ENCODE data around the gene TCF7L2.

DNA sequence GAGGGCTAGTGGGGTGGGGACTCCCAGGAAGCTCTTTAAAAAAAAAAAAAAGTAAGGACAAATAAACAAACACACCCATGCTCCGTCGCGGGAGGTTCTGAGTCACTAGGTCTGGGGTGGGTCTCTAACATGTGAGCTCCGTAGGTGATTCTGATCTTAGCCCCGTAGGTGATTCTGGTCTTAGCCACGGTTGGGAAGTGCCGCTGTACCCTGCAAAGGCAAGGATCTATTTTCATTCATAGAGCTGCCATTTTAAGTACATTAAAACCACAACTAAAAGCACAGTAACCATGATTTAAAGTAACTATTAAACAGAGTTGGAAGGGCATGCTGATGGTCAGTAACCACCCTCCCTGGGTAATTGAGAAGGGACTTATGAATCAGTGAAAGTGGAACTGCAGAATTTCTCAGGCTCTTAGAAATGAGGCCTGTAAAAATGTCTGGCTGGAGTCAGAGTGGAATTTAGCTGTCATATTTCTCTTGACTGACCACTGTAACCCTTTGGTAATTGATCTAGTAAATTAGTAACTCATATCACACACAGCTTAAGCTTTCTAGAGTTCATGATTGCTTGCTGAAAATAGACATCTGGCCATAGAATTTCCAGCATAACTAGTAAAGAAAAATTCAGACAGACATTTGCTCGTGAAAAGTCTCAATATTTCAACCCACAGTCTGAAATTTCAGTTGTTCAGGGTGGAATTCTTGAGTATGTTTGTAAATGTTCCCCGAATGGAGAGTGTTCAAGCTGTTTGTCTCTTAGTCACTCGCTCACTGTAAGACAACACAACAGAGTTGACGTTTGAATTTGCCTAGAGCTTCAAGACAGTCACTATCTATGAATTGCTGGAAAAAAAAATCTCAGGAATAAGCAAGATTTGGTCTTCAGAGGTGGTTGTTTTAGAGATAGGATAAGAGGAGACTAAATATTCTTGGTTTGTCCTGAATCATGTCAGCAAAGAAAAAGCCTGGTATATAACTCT, 34.2 kb upstream of the TCF7L2 start:
- TF ChIP-seq, protein P1, sequence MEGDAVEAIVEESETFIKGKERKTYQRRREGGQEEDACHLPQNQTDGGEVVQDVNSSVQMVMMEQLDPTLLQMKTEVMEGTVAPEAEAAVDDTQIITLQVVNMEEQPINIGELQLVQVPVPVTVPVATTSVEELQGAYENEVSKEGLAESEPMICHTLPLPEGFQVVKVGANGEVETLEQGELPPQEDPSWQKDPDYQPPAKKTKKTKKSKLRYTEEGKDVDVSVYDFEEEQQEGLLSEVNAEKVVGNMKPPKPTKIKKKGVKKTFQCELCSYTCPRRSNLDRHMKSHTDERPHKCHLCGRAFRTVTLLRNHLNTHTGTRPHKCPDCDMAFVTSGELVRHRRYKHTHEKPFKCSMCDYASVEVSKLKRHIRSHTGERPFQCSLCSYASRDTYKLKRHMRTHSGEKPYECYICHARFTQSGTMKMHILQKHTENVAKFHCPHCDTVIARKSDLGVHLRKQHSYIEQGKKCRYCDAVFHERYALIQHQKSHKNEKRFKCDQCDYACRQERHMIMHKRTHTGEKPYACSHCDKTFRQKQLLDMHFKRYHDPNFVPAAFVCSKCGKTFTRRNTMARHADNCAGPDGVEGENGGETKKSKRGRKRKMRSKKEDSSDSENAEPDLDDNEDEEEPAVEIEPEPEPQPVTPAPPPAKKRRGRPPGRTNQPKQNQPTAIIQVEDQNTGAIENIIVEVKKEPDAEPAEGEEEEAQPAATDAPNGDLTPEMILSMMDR (conservative IDR thresholded peaks at IDR 0.05 in 1 of 2, IDR thresholded peaks at IDR 0.05 in 1 of 2; ENCODE audit: low read depth in 1 of 2, low read length in 2 of 2) = no peak
- TF ChIP-seq EZH2 (IDR thresholded peaks at IDR 0.05; ENCODE audit: low read length, missing control alignments) = no peak
